HG02642 (cell line): ENCODE data around the gene PPP4R3B.

Source experiments
- ATAC-seq: cut with Tn5 transposase; IDR thresholded peaks from one replicate; pipeline ENCODE4 v1.9.1; 2021; ENCODE audit warnings: mild to moderate bottlenecking; ENCODE audit not compliant: unreplicated experiment, poor library complexity

Gene PPP4R3B

GRCh38 chr2:55617175-55618024 is at the start of gene PPP4R3B:
TSS of gene PPP4R3B (minus strand) at chr2:55617622. CDS start at chr2:55617285, 337 bp downstream.
- peak; percentile 86 for ATAC-seq

DNA sequence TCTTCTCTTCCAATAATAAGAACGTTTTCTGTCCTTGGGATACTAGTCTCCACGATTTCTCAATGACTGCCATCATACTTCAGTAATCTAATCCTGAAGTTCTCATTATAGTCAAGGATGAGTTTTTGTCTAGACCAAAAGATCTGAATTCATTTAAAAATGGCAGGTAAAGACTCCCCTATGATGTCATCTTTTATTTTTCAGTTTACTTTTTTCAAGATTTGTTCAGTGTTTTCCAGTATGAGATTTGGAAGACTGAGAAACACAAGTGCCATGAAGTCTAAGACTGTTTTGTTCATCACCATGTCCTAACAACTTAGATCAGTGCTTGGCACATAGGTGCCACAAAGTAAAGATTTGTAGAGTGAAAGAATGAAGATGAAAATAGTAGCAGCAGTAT is 35.8 kb upstream of the PPP4R3B start:
- no peak for ATAC-seq

DNA sequence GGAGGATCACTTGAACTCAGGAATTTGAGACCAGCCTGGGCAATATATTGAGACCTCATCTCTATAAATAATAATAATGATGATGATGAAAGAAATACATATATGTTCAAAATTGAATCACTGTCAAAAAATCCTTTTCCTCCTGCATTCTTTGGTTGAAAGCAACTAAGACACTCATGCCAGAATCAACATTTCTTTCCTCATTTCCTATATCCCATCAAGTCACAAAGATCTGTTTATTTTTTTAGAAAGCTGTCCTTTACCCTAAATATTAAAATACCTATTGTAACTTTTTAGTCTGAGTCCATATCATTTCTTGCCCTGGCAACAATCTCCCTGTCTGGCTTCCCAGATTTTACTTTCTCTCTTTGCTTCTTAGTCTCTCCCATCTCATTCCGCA is 31.8 kb upstream of the PPP4R3B start:
- no peak for ATAC-seq

DNA sequence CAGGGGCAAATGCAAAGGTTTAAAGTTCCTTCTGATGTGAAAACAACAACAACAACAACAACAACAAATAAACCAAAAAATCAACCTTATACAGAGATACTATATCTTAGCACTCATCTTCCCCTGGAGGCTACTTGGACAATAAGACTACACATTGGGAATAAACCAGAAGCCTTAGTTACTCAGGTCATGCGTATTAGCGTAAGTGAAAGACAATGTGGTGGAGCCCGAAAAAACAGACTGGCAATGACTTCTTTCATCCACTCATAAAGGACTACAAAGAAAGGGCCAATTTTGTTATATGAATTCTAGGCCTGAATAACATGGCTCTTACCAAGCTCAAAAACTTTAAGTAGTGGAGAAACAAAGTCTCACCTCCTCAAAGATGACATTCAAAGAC is 19.4 kb upstream of the PPP4R3B start:
- ATAC-seq = no peak

GRCh38 chr2:55628931-55629330 is 11.5 kb upstream of the PPP4R3B start:
- no peak for ATAC-seq

GRCh38 chr2:55627915-55628314 is 10.5 kb upstream of the PPP4R3B start:
- no peak for ATAC-seq

DNA sequence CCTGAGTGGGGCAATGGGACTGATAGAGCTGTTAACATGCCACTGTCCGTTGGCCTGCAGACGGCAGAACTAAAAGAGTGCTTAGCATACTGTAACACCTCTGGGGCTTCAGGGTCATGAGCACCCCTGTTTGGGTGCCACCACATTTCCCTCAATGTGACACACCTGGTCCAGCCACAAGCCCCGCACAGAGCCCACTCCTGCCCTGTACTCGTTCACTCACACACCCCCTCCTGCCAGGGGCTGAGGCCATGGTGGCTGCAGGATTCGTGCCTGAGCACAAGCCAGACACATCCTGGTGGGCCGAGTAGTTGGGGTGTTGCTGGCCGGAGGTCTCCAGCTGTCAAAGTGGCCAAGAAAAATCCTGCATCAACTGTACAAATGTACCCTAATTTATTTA is 4.4 kb upstream of the PPP4R3B start:
- ATAC-seq = no peak

DNA sequence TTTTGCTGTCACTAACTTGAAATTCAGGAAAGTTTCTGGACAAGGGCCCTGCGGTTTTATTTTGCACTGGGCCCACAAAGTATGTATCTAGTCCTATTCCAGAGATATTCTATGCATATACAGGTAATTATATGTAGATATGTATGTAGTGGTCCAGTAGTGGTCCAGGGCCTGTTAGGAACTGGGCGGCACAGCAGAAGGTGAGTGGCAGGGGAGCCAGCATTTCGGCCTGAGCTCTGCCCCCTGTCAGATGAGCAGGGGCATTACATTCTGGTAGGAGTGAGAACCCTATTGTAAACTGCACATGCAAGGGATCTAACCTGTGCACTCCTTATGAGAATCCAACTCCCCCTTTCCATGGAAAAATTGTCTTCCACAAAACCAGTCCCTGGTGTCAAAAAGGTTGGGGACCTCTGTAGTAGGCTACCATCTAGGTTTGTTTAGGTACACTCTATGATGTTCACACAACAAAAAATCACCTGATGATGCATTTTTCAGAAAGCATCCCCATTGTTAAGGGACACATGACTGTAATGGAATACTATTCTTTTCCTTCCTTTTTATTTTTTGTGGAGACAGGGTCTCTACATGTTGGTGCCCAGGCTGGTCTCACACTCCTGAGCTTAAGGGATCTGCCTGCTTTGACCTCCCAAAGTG is 2.8 kb upstream of the PPP4R3B start:
- no peak for ATAC-seq

- ATAC-seq = peak; percentile 39
These were observed 1.0 kb upstream of the PPP4R3B start for GRCh38 chr2:55618275-55619055.

DNA sequence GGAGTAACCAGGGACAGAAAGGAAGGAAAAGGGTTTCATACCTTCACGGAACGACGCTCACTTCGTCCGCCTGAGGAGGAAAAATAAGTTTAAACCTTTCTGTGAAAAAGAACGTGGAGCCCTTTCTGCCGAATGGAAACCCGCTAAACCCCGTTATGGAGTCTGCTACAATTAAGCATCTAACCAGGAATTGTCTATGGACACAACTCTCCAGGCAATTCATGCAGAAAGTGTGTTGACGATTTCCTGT is 528 bp upstream of the PPP4R3B start:
- ATAC-seq = no peak

DNA sequence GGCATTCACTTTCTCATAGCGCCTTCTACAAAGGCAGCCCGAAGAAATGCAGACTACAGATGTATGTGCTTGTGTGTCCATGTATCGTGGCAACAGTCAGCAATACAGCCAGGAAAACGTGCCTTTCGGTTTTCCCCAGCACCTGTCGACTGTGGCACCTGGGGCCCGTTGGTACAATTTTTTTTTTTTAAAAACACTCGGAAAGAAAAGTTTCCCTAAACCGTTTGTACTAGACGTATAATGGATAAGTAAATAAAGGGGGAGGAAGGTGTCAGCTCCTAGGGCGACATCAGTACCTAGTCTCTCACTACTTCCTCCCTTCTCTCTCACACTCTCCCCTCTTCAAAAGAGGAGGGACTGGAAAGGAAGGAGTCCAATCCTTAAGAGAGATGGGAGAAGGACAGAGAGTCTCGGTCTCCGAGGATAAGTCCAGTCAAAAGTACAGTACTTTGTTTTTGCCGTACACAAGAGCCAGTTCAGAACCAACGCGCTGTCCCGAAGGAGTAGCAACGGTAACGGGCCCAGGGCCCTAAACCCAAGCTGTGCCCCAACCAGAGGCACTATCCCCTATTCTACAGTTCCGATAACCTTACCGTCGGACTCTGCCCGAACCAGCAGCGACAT is 759 bp downstream of the PPP4R3B start:
- ATAC-seq = peak; percentile 15

GRCh38 chr2:55611997-55612396 is 5.4 kb downstream of the PPP4R3B start:
- no peak for ATAC-seq

- ATAC-seq = no peak
These were observed 6.3 kb downstream of the PPP4R3B start for GRCh38 chr2:55610954-55611743.

DNA sequence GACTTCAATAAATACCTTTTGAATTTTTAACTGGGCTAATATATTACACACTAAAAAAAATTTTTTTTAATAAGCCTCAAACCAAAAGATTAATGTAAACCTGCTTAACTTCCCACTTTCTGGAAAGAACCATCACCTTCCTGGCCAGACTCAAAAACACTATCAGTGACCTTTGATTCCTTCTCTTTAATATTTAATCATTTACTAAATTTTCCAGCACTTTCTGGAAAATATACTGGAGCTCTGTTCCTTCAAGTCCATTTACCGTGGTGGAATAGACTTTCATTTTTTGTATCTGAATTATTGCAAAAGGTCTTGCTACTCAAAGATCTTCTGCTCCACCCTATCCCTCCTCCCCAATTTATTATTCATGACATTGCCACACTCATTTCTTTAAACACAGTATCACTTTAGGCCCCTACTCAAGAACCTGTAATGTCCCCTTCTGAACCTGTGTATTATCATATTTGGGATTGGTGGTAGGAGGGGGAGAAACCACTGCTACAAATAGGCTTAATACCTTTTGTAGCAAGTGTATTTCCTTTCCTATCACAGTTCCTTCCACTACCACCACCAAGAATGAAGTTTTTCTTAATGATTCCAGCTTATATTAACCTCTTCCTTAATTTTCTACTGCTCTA is 7.4 kb downstream of the PPP4R3B start:
- ATAC-seq = no peak

DNA sequence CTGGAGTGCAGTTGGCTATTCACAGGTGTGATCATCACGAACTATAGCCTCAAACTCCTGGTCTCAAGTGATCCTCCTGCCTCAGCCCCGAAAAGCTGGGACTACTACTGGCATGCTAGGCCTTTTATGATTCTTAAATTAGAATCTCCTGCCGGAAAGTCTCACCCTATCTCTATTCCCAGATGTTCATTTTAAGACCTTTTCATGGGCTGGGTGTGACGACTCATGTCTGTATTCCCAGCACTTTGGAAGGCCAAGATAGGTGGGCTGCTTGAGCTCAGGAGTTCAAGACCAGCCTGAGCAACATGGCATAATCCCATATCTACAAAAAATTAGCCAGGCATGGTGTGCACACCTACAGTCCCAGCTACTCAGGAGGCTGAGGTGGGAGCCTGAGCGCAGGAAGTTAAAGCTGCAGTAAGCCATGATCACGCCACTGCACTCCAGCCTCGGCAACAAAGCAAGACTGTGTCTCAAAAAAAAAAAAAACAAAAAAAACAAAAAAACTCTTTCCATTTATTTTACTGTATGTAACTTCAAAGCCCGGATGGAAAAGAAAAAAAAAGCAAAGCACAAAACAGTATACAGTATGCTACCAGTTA is 8.1 kb downstream of the PPP4R3B start:
- no peak for ATAC-seq

GRCh38 chr2:55607717-55608116 is 9.7 kb downstream of the PPP4R3B start:
- ATAC-seq = no peak

DNA sequence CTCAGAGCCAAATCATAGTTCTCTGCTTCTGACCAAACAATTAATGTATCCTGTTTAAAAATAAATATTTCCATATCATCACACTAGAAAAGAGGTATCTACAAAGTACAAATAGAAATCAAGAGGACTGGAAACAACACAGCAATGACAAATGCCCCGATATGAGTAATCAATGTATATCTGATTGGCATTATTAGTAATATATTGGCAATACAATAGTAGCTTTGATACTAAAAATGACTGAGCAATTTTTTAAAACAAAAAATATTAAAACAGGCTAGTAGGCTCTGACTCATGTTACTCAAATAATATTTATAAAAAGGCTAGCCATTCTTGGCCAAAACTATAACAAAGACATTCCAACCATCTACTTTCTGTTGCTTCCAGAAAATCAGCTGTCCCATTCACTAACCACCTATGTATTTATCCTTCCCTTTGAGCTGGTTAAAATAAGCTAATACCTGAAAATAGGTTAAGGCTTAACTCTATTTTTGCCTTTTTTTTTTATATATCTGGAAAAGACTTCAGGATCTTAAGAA is 13.3 kb downstream of the PPP4R3B start:
- no peak for ATAC-seq

DNA sequence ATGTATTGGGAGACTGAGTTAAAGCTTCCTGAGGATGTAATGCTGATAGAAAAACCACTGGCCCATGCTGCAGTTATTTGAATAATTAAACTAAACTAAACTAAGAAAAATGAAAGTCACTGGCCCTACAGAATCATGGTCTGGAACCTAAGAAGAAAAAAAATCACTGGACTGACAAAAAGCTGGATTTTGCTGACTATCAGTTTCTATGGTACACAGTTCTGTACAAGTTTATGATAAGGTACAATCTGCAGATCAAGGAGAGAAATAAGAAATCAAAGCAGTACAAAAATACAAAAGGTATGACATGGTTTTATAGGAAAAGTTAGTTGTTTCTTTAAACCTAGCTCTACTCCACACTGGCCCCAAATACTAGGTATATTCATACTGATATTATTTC is 15.6 kb downstream of the PPP4R3B start:
- no peak for ATAC-seq
